ENCODE results near the gene ITGA11. TPM values are rescaled to one million over a fixed set of nuclear protein-coding genes. Genes with fewer than 3 reads are reported as not detected.

Gene ITGA11
- total and polyA plus RNA-seq, 2 experiments from 2014 or later = 0.03 to 0.40 TPM

- Mint-ChIP-seq H3K27ac (no peak overlapping the region), H3K36me3 (ENCODE audit: low read depth) (peaks cover 29% of the 10 kb centered on the region), H3K4me1 (peaks cover 62% of the 10 kb centered on the region), H3K9me3 (no peaks in the 10 kb centered on the region), H3K27me3 (ENCODE audit: insufficient read depth, low read depth, poor library complexity) (peaks cover 5% of the 10 kb centered on the region), H3K4me3 (no peak overlapping the region)
- no peak overlapping the region for H3K27ac ChIP-seq (ENCODE audit: low read depth)
- DNase-seq (ENCODE audit: low spot score) (no peak), ATAC-seq (no peak)
- H3K36me3 ChIP-seq (ENCODE audit: insufficient read depth) = no peaks in the 10 kb centered on the region
- H3K27me3 ChIP-seq (ENCODE audit: insufficient read depth) = no peaks in the 10 kb centered on the region
- H3K4me3 ChIP-seq = no peak overlapping the region
- H3F3A ChIP-seq (replicated peaks; ENCODE audit: low read depth) = no peaks in the 10 kb centered on the region
- no peak overlapping the region for H2AFZ ChIP-seq
- H3K4me2 ChIP-seq = no peak overlapping the region; the same call in 1 of the 2 replicates
- peaks cover 99% of the 10 kb centered on the region for H3K79me2 ChIP-seq (replicated peaks; ENCODE audit: insufficient read depth)
- peaks cover 30% of the 10 kb centered on the region for H4K20me1 ChIP-seq (replicated peaks; ENCODE audit: insufficient read depth)
- no peaks in the 10 kb centered on the region for H3K9me2 ChIP-seq (ENCODE audit: insufficient read depth)
- peaks cover 64% of the 10 kb centered on the region for H3K4me1 ChIP-seq (ENCODE audit: insufficient read depth)
- TF ChIP-seq EZH2phosphoT487 (IDR thresholded peaks at IDR 0.05; ENCODE audit: unreplicated experiment) = no peak
- TF ChIP-seq ZNF331 (CRISPR knock-in tag; IDR thresholded peaks at IDR 0.05; ENCODE audit: low read depth) = no peak
- no peak for TF ChIP-seq CREB1 (CRISPR knock-in tag; IDR thresholded peaks at IDR 0.05; ENCODE audit: low read depth)
- no peak for TF ChIP-seq POLR2AphosphoS5 (IDR thresholded peaks at IDR 0.05; ENCODE audit: low read depth)
- TF ChIP-seq REST (IDR thresholded peaks at IDR 0.05; ENCODE audit: unreplicated experiment) = no peak
- no peak for TF ChIP-seq JUNB (IDR thresholded peaks at IDR 0.05; ENCODE audit: unreplicated experiment)
- TF ChIP-seq, protein P1, sequence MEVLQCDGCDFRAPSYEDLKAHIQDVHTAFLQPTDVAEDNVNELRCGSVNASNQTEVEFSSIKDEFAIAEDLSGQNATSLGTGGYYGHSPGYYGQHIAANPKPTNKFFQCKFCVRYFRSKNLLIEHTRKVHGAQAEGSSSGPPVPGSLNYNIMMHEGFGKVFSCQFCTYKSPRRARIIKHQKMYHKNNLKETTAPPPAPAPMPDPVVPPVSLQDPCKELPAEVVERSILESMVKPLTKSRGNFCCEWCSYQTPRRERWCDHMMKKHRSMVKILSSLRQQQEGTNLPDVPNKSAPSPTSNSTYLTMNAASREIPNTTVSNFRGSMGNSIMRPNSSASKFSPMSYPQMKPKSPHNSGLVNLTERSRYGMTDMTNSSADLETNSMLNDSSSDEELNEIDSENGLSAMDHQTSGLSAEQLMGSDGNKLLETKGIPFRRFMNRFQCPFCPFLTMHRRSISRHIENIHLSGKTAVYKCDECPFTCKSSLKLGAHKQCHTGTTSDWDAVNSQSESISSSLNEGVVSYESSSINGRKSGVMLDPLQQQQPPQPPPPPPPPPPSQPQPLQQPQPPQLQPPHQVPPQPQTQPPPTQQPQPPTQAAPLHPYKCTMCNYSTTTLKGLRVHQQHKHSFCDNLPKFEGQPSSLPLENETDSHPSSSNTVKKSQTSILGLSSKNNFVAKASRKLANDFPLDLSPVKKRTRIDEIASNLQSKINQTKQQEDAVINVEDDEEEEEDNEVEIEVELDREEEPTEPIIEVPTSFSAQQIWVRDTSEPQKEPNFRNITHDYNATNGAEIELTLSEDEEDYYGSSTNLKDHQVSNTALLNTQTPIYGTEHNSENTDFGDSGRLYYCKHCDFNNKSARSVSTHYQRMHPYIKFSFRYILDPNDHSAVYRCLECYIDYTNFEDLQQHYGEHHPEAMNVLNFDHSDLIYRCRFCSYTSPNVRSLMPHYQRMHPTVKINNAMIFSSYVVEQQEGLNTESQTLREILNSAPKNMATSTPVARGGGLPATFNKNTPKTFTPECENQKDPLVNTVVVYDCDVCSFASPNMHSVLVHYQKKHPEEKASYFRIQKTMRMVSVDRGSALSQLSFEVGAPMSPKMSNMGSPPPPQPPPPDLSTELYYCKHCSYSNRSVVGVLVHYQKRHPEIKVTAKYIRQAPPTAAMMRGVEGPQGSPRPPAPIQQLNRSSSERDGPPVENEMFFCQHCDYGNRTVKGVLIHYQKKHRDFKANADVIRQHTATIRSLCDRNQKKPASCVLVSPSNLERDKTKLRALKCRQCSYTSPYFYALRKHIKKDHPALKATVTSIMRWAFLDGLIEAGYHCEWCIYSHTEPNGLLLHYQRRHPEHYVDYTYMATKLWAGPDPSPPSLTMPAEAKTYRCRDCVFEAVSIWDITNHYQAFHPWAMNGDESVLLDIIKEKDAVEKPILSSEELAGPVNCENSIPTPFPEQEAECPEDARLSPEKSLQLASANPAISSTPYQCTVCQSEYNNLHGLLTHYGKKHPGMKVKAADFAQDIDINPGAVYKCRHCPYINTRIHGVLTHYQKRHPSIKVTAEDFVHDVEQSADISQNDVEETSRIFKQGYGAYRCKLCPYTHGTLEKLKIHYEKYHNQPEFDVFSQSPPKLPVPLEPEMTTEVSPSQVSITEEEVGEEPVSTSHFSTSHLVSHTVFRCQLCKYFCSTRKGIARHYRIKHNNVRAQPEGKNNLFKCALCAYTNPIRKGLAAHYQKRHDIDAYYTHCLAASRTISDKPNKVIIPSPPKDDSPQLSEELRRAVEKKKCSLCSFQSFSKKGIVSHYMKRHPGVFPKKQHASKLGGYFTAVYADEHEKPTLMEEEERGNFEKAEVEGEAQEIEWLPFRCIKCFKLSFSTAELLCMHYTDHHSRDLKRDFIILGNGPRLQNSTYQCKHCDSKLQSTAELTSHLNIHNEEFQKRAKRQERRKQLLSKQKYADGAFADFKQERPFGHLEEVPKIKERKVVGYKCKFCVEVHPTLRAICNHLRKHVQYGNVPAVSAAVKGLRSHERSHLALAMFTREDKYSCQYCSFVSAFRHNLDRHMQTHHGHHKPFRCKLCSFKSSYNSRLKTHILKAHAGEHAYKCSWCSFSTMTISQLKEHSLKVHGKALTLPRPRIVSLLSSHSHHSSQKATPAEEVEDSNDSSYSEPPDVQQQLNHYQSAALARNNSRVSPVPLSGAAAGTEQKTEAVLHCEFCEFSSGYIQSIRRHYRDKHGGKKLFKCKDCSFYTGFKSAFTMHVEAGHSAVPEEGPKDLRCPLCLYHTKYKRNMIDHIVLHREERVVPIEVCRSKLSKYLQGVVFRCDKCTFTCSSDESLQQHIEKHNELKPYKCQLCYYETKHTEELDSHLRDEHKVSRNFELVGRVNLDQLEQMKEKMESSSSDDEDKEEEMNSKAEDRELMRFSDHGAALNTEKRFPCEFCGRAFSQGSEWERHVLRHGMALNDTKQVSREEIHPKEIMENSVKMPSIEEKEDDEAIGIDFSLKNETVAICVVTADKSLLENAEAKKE (CRISPR knock-in tag; IDR thresholded peaks at IDR 0.05) = no peak
- TF ChIP-seq, protein P2, sequence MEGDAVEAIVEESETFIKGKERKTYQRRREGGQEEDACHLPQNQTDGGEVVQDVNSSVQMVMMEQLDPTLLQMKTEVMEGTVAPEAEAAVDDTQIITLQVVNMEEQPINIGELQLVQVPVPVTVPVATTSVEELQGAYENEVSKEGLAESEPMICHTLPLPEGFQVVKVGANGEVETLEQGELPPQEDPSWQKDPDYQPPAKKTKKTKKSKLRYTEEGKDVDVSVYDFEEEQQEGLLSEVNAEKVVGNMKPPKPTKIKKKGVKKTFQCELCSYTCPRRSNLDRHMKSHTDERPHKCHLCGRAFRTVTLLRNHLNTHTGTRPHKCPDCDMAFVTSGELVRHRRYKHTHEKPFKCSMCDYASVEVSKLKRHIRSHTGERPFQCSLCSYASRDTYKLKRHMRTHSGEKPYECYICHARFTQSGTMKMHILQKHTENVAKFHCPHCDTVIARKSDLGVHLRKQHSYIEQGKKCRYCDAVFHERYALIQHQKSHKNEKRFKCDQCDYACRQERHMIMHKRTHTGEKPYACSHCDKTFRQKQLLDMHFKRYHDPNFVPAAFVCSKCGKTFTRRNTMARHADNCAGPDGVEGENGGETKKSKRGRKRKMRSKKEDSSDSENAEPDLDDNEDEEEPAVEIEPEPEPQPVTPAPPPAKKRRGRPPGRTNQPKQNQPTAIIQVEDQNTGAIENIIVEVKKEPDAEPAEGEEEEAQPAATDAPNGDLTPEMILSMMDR (conservative IDR thresholded peaks at IDR 0.05; ENCODE audit: low read depth in 2 of 2) = no peak
- TF ChIP-seq ETS1 (IDR thresholded peaks at IDR 0.05) = no peak
- TF ChIP-seq ZNF114 (CRISPR knock-in tag; IDR thresholded peaks at IDR 0.05) = no peak
- no peak for TF ChIP-seq STAT1 (IDR thresholded peaks at IDR 0.05; ENCODE audit: unreplicated experiment)
- no peak for TF ChIP-seq NANOG (IDR thresholded peaks at IDR 0.05; ENCODE audit: borderline replicate concordance)
These were observed 141.2 kb downstream of the ITGA11 start for GRCh38 chr15:68290715-68291114.

Data from GM23338 (cell line).